GM12891 (cell line): ENCODE results near the gene RMND5A.

Source experiments
- POLR2A ChIP-seq: IDR thresholded peaks from 2 replicates; pipeline ENCODE4 v1.6.1; 2011; ENCODE audit warnings: low read depth, low read length, control low read depth
- POLR2AphosphoS5 ChIP-seq: IDR thresholded peaks from 2 replicates; pipeline ENCODE4 v1.6.1; 2011; ENCODE audit warnings: low read depth, low read length, control low read depth
- POU2F2 ChIP-seq: IDR thresholded peaks from 2 replicates; pipeline ENCODE4 v1.6.1; 2011; ENCODE audit warnings: low read depth, mild to moderate bottlenecking, control low read depth, low read length, moderate library complexity
- SPI1 ChIP-seq: IDR thresholded peaks from 2 replicates; pipeline ENCODE4 v1.6.1; 2011; ENCODE audit warnings: low read depth, low read length, control low read depth
- TAF1 ChIP-seq: IDR thresholded peaks from 2 replicates; pipeline ENCODE4 v1.6.1; 2011; ENCODE audit warnings: low read depth, low read length, control low read depth

- no peak for TF ChIP-seq POU2F2
- no peak for TF ChIP-seq POLR2A
- TF ChIP-seq POLR2AphosphoS5: no peak
- no peak for TF ChIP-seq TAF1
- TF ChIP-seq SPI1: no peak
Measured at GRCh38 chr2:86672027-86672545, 48.0 kb upstream of the RMND5A start.
